NT2/D1 (cell line): ENCODE results near the gene PTCH2.

Experiments
- YY1 ChIP-seq: IDR thresholded peaks from 2 replicates; pipeline ENCODE4 v1.6.1; 2011; ENCODE audit not compliant: insufficient read length, insufficient read depth
- ZNF274 ChIP-seq: IDR thresholded peaks from 2 replicates; pipeline ENCODE4 v1.6.1; 2011; ENCODE audit warnings: mild to moderate bottlenecking, low read depth, low read length

- TF ChIP-seq ZNF274 = no peak
- TF ChIP-seq YY1 = no peak
Measured at GRCh38 chr1:44870096-44870495, 27.0 kb upstream of the PTCH2 start.
